ENCODE measurements around the gene ROBO4. TPM values are rescaled to one million over a fixed set of nuclear protein-coding genes. Genes with fewer than 3 reads are reported as not detected.

Gene ROBO4
- total RNA-seq, 1 experiment from 2014 or later = not detected

- Histone ChIP-seq H3K9ac (ENCODE audit: low read length) (no peak overlapping the region), H3K4me2 (ENCODE audit: low read length) (peak overlapping the region; percentile 15; the same call in 1 of the 2 replicates), H3K27me3 (ENCODE audit: insufficient read depth, low read length) (no peaks in the 10 kb centered on the region), H3K9me2 (ENCODE audit: insufficient read depth) (no peaks in the 10 kb centered on the region), H3K4me1 (ENCODE audit: control insufficient read depth in 1 of 2, insufficient read depth in 2 of 2, low read length in 2 of 2) (peaks cover 0 to 5% of the 10 kb centered on the region in 2 experiments; a peak in 1 of 4 replicates), H3K9me3 (ENCODE audit: control insufficient read depth in 1 of 2, insufficient read depth in 1 of 2, low read depth in 1 of 2, low read length in 2 of 2) (peaks cover 0 to 3% of the 10 kb centered on the region in 2 experiments; a peak in 1 of 4 replicates), H3K4me3 (replicated peaks in 1 of 2; ENCODE audit: low read depth in 1 of 2, low read length in 2 of 2) (no peak overlapping the region), H4K20me1 (ENCODE audit: insufficient read depth) (no peaks in the 10 kb centered on the region), H2AFZ (ENCODE audit: low read depth, low read length, poor library complexity, severe bottlenecking) (no peak overlapping the region), H3K27ac (ENCODE audit: low read depth, low read length) (no peak overlapping the region), H3K79me2 (ENCODE audit: insufficient read depth, low read length) (no peaks in the 10 kb centered on the region), H3K36me3 (ENCODE audit: control insufficient read depth in 1 of 2, insufficient read depth in 2 of 2, low read length in 2 of 2) (no peaks in the 10 kb centered on the region)
- peak; percentile 52; the same call in 1 of the 2 replicates for ATAC-seq
- ChIA-PET POLR2A (no interaction called here), RAD21 (ENCODE audit: low non-redundant PET in 1 of 2, low total read pairs in 2 of 2, uncharacterized antibody in 2 of 2, unreplicated experiment in 2 of 2) (no interaction called here), CTCF (no interaction called here)
- TF ChIP-seq ELF1 (IDR thresholded peaks at IDR 0.05; ENCODE audit: borderline replicate concordance, low read depth) (no peak), RAD21 (IDR thresholded peaks at IDR 0.05; ENCODE audit: low read depth) (no peak), ZNF274 (IDR thresholded peaks at IDR 0.05; ENCODE audit: low read depth, low read length) (no peak), YY1 (IDR thresholded peaks at IDR 0.05; ENCODE audit: extremely low read depth, insufficient replicate concordance, low read depth, low read length) (no peak), POLR2A (IDR thresholded peaks at IDR 0.05; ENCODE audit: borderline replicate concordance, extremely low read depth, insufficient read depth, insufficient read length) (no peak), SIN3A (IDR thresholded peaks at IDR 0.05; ENCODE audit: low read depth) (no peak), SP1 (IDR thresholded peaks at IDR 0.05; ENCODE audit: low read depth) (no peak), CEBPB (IDR thresholded peaks at IDR 0.05; ENCODE audit: low read depth) (no peak), JUND (IDR thresholded peaks at IDR 0.05) (no peak), SRF (IDR thresholded peaks at IDR 0.05; ENCODE audit: low read depth) (no peak), ZFX (IDR thresholded peaks at IDR 0.05) (no peak), POLR2AphosphoS5 (IDR thresholded peaks at IDR 0.05; ENCODE audit: low read depth, low read length) (no peak), EZH2 (IDR thresholded peaks at IDR 0.05) (no peak), EZH2phosphoT487 (IDR thresholded peaks at IDR 0.05; ENCODE audit: borderline replicate concordance) (no peak), CBX3 (IDR thresholded peaks at IDR 0.05; ENCODE audit: low read depth) (no peak), REST (IDR thresholded peaks at IDR 0.05; ENCODE audit: low read depth) (no peak), MAX (IDR thresholded peaks at IDR 0.05) (no peak), ATF3 (IDR thresholded peaks at IDR 0.05) (no peak)
- TF ChIP-seq, protein P1, sequence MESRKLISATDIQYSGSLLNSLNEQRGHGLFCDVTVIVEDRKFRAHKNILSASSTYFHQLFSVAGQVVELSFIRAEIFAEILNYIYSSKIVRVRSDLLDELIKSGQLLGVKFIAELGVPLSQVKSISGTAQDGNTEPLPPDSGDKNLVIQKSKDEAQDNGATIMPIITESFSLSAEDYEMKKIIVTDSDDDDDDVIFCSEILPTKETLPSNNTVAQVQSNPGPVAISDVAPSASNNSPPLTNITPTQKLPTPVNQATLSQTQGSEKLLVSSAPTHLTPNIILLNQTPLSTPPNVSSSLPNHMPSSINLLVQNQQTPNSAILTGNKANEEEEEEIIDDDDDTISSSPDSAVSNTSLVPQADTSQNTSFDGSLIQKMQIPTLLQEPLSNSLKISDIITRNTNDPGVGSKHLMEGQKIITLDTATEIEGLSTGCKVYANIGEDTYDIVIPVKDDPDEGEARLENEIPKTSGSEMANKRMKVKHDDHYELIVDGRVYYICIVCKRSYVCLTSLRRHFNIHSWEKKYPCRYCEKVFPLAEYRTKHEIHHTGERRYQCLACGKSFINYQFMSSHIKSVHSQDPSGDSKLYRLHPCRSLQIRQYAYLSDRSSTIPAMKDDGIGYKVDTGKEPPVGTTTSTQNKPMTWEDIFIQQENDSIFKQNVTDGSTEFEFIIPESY (IDR thresholded peaks at IDR 0.05; ENCODE audit: extremely low read depth, insufficient replicate concordance, low read length) = no peak
- TF ChIP-seq, protein P2, sequence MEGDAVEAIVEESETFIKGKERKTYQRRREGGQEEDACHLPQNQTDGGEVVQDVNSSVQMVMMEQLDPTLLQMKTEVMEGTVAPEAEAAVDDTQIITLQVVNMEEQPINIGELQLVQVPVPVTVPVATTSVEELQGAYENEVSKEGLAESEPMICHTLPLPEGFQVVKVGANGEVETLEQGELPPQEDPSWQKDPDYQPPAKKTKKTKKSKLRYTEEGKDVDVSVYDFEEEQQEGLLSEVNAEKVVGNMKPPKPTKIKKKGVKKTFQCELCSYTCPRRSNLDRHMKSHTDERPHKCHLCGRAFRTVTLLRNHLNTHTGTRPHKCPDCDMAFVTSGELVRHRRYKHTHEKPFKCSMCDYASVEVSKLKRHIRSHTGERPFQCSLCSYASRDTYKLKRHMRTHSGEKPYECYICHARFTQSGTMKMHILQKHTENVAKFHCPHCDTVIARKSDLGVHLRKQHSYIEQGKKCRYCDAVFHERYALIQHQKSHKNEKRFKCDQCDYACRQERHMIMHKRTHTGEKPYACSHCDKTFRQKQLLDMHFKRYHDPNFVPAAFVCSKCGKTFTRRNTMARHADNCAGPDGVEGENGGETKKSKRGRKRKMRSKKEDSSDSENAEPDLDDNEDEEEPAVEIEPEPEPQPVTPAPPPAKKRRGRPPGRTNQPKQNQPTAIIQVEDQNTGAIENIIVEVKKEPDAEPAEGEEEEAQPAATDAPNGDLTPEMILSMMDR (IDR thresholded peaks at IDR 0.05 in 2 of 3, conservative IDR thresholded peaks at IDR 0.05 in 1 of 3; ENCODE audit: borderline replicate concordance in 1 of 3, insufficient read depth in 1 of 3, low read depth in 2 of 3, low read length in 2 of 3) = no peak
- no TSS peak for BruUV-seq (replicated peaks)
- intact Hi-C loops (cut with micrococcal nuclease) = no loop called here
- no peak for DNase-seq (ENCODE audit: low read depth, low spot score)
Measured at GRCh38 chr11:124915541-124916369, 18.1 kb upstream of the ROBO4 start.

Data from HCT116 (cell line).